ENCODE data around the gene TOMM40L. TPM values are rescaled to one million over a fixed set of nuclear protein-coding genes. Genes with fewer than 3 reads are reported as not detected.

The TOMM40L gene
- total RNA-seq, 5 donors from 2014 or later (not counting 1 experiment from before 2014, with no cell fraction given), result 6.3 to 12.2 (median 11.0) TPM

GRCh38 chr1:161216945-161217712 lies 8.7 kb upstream of the TOMM40L start:
- Histone ChIP-seq H3K9me3 (no peaks in the 10 kb centered on the region), H3K27me3 (replicated peaks in 1 of 2; ENCODE audit: control insufficient read depth in 2 of 2, extremely low read depth in 1 of 2, insufficient read depth in 2 of 2, low read length in 1 of 2) (no peaks in the 10 kb centered on the region), H3K4me1 (ENCODE audit: control insufficient read depth in 1 of 2, extremely low read depth in 1 of 2, insufficient read depth in 2 of 2, low read length in 2 of 2) (peaks cover 21 to 29% of the 10 kb centered on the region in 2 experiments), H3K36me3 (ENCODE audit: control insufficient read depth in 2 of 2, extremely low read depth in 1 of 2, insufficient read depth in 1 of 2, low read length in 1 of 2) (peaks cover 0 to 24% of the 10 kb centered on the region in 2 donors), H3K4me3 (ENCODE audit: control insufficient read depth in 1 of 2, extremely low read depth in 1 of 2, low read length in 1 of 2) (no peak overlapping the region), H3K27ac (ENCODE audit: low read length) (no peak overlapping the region)
- H3K4me3 Mint-ChIP-seq, result peak overlapping the region; percentile 40 to 69 (median 52)
- H3K27me3 Mint-ChIP-seq, result no peaks in the 10 kb centered on the region
- peaks cover 49 to 57% (median 54%) of the 10 kb centered on the region in 3 donors for H3K4me1 Mint-ChIP-seq
- POLR2A ChIA-PET, result interaction anchor here in 1 of 2 donors (0.6 to 0.7 kb wide), 2 partner anchors 9 to 41 kb away, joined by 3 to 9 read pairs; partner anchors contain the start of genes PCP4L1 and TOMM40L
- peak overlapping the region; percentile 94 to 97 for H3K27ac Mint-ChIP-seq
- CTCF ChIA-PET, result interaction anchor here in 1 of 2 donors (0.8 to 1.3 kb wide), 4 partner anchors 8 to 11 kb away, joined by 3 to 5 read pairs (median 4); partner anchors contain the start of gene TOMM40L
- DNase-seq (no peak), ATAC-seq (replicated peaks in 1 of 4) (no peak)
- no peaks in the 10 kb centered on the region for H3K9me3 Mint-ChIP-seq
- WGBS (ENCODE audit: insufficient coverage), result 75% methylated on average over 6 of the region's 7 CpGs
- peaks cover 28% of the 10 kb centered on the region for H3K36me3 Mint-ChIP-seq

- no peak for DNase-seq
- peaks cover 21 to 29% of the 10 kb centered on the region in 2 experiments for H3K4me1 ChIP-seq (ENCODE audit: control insufficient read depth in 1 of 2, extremely low read depth in 1 of 2, insufficient read depth in 2 of 2, low read length in 2 of 2)
- 69% methylated on average over 3 of the region's 6 CpGs for WGBS (ENCODE audit: insufficient coverage)
- peaks cover 0 to 18% of the 10 kb centered on the region in 2 donors for H3K36me3 ChIP-seq (ENCODE audit: control insufficient read depth in 2 of 2, extremely low read depth in 1 of 2, insufficient read depth in 1 of 2, low read length in 1 of 2)
- H3K4me3 Mint-ChIP-seq, result peak overlapping the region in 2 of 3 donors; percentile 45 to 69
- no peak overlapping the region for H3K4me3 ChIP-seq (ENCODE audit: control insufficient read depth in 1 of 2, extremely low read depth in 1 of 2, low read length in 1 of 2)
- CTCF ChIA-PET, result interaction anchor here in 1 of 2 donors (0.6 to 1.3 kb wide), 4 partner anchors 8 to 32 kb away, joined by 3 to 4 read pairs (median 3); partner anchors contain the start of gene TOMM40L
- H3K4me1 Mint-ChIP-seq, result peaks cover 49 to 60% (median 55%) of the 10 kb centered on the region in 3 donors
- H3K9me3 Mint-ChIP-seq, result no peaks in the 10 kb centered on the region
- H3K27ac Mint-ChIP-seq, result peak overlapping the region; percentile 94 to 97
- no peaks in the 10 kb centered on the region for H3K27me3 ChIP-seq (replicated peaks in 1 of 2; ENCODE audit: control insufficient read depth in 2 of 2, extremely low read depth in 1 of 2, insufficient read depth in 2 of 2, low read length in 1 of 2)
- H3K9me3 ChIP-seq, result no peaks in the 10 kb centered on the region
- peak overlapping the region; percentile 20 for H3K27ac ChIP-seq (ENCODE audit: low read length)
- no peaks in the 10 kb centered on the region for H3K27me3 Mint-ChIP-seq
- no peak for ATAC-seq (replicated peaks in 1 of 4)
- POLR2A ChIA-PET, result interaction anchor here (0.6 kb wide), 2 partner anchors 41 to 53 kb away, joined by 4 to 9 read pairs; partner anchors contain the start of gene PCP4L1 (in 1 of the 2)
- H3K36me3 Mint-ChIP-seq, result peaks cover 22% of the 10 kb centered on the region
Measured at GRCh38 chr1:161217831-161218230, 8.0 kb upstream of the TOMM40L start.

GRCh38 chr1:161218301-161219077 lies 7.4 kb upstream of the TOMM40L start:
- Histone ChIP-seq H3K27me3 (replicated peaks in 1 of 2; ENCODE audit: control insufficient read depth in 2 of 2, extremely low read depth in 1 of 2, insufficient read depth in 2 of 2, low read length in 1 of 2) (no peaks in the 10 kb centered on the region), H3K9me3 (no peaks in the 10 kb centered on the region), H3K4me3 (ENCODE audit: control insufficient read depth in 1 of 2, extremely low read depth in 1 of 2, low read length in 1 of 2) (no peak overlapping the region), H3K27ac (ENCODE audit: low read length) (peak overlapping the region; percentile 20), H3K4me1 (ENCODE audit: control insufficient read depth in 1 of 2, extremely low read depth in 1 of 2, insufficient read depth in 2 of 2, low read length in 2 of 2) (peaks cover 21 to 29% of the 10 kb centered on the region in 2 experiments), H3K36me3 (ENCODE audit: control insufficient read depth in 2 of 2, extremely low read depth in 1 of 2, insufficient read depth in 1 of 2, low read length in 1 of 2) (peaks cover 0 to 11% of the 10 kb centered on the region in 2 donors)
- WGBS (ENCODE audit: insufficient coverage), result 65% methylated on average over 2 of the region's 8 CpGs
- Mint-ChIP-seq H3K4me3 (peak overlapping the region in 2 of 3 donors; percentile 18 to 69), H3K4me1 (peaks cover 49 to 60% (median 55%) of the 10 kb centered on the region in 3 donors), H3K9me3 (no peaks in the 10 kb centered on the region), H3K27ac (peak overlapping the region; percentile 94 to 97), H3K36me3 (peaks cover 16% of the 10 kb centered on the region), H3K27me3 (no peaks in the 10 kb centered on the region)
- ChIA-PET POLR2A (interaction anchor here in 1 of 2 donors (0.5 to 0.6 kb wide), 3 partner anchors 10 to 53 kb away, joined by 3 to 4 read pairs (median 3); no protein-coding TSS in a partner anchor), CTCF (interaction anchor here in 1 of 2 donors (0.5 to 1.3 kb wide), 4 partner anchors 9 to 87 kb away, joined by 3 to 4 read pairs (median 4); partner anchors contain the start of gene PPOX)
- DNase-seq, result peak in 1 of 35 experiments; percentile 20
- ATAC-seq (replicated peaks in 1 of 4), result peak; percentile 47 to 72 (median 62)

- H3K27ac ChIP-seq (ENCODE audit: low read length), result no peak overlapping the region
- peaks cover 21 to 29% of the 10 kb centered on the region in 2 experiments for H3K4me1 ChIP-seq (ENCODE audit: control insufficient read depth in 1 of 2, extremely low read depth in 1 of 2, insufficient read depth in 2 of 2, low read length in 2 of 2)
- no peaks in the 10 kb centered on the region for H3K9me3 Mint-ChIP-seq
Measured at GRCh38 chr1:161219078-161219892, 6.6 kb upstream of the TOMM40L start.

GRCh38 chr1:161220002-161220401 lies 5.9 kb upstream of the TOMM40L start:
- H3K36me3 ChIP-seq (ENCODE audit: control insufficient read depth in 2 of 2, extremely low read depth in 1 of 2, insufficient read depth in 1 of 2, low read length in 1 of 2), result no peaks in the 10 kb centered on the region
- CTCF ChIA-PET, result interaction anchor here (0.7 to 1.6 kb wide), 4 partner anchors 9 to 119 kb away, joined by 3 to 6 read pairs (median 3); no protein-coding TSS in a partner anchor
- H3K9me3 Mint-ChIP-seq, result no peaks in the 10 kb centered on the region
- no peak overlapping the region for H3K4me3 Mint-ChIP-seq
- WGBS (ENCODE audit: insufficient coverage), result 76% methylated on average over 3 of the region's 5 CpGs
- H3K27ac ChIP-seq (ENCODE audit: low read length), result no peak overlapping the region
- peaks cover 21 to 29% of the 10 kb centered on the region in 2 experiments for H3K4me1 ChIP-seq (ENCODE audit: control insufficient read depth in 1 of 2, extremely low read depth in 1 of 2, insufficient read depth in 2 of 2, low read length in 2 of 2)
- ATAC-seq (replicated peaks in 1 of 4), result no peak
- POLR2A ChIA-PET, result interaction anchor here in 1 of 2 donors (0.8 kb wide), 1 partner anchor 54 kb away, joined by 3 read pairs; the partner anchor contains the start of gene PPOX
- no peaks in the 10 kb centered on the region for H3K27me3 Mint-ChIP-seq
- peaks cover 3% of the 10 kb centered on the region for H3K36me3 Mint-ChIP-seq
- H3K4me3 ChIP-seq (ENCODE audit: control insufficient read depth in 1 of 2, extremely low read depth in 1 of 2, low read length in 1 of 2), result no peak overlapping the region
- no peak for DNase-seq
- H3K9me3 ChIP-seq, result no peaks in the 10 kb centered on the region
- no peaks in the 10 kb centered on the region for H3K27me3 ChIP-seq (replicated peaks in 1 of 2; ENCODE audit: control insufficient read depth in 2 of 2, extremely low read depth in 1 of 2, insufficient read depth in 2 of 2, low read length in 1 of 2)
- H3K27ac Mint-ChIP-seq, result peak overlapping the region; percentile 94 to 97
- peaks cover 47 to 60% (median 56%) of the 10 kb centered on the region in 3 donors for H3K4me1 Mint-ChIP-seq

More at GRCh38 chr1:161219078-161219892, 6.6 kb upstream of the TOMM40L start:
- no peaks in the 10 kb centered on the region for H3K27me3 ChIP-seq (replicated peaks in 1 of 2; ENCODE audit: control insufficient read depth in 2 of 2, extremely low read depth in 1 of 2, insufficient read depth in 2 of 2, low read length in 1 of 2)
- WGBS (ENCODE audit: insufficient coverage), result 86% methylated on average over 1 of the region's 5 CpGs
- peak overlapping the region in 1 of 3 donors; percentile 69 for H3K4me3 Mint-ChIP-seq
- no peak for DNase-seq
- H3K27ac Mint-ChIP-seq, result peak overlapping the region; percentile 94 to 97
- no peak for ATAC-seq (replicated peaks in 1 of 4)
- POLR2A ChIA-PET, result interaction anchor here in 1 of 2 donors (0.5 to 0.8 kb wide), 3 partner anchors 11 to 53 kb away, joined by 3 read pairs; partner anchors contain the start of gene PPOX
- H3K27me3 Mint-ChIP-seq, result no peaks in the 10 kb centered on the region
- H3K4me3 ChIP-seq (ENCODE audit: control insufficient read depth in 1 of 2, extremely low read depth in 1 of 2, low read length in 1 of 2), result no peak overlapping the region
- CTCF ChIA-PET, result interaction anchor here (0.5 to 1.6 kb wide), 5 partner anchors 8 to 87 kb away, joined by 3 to 6 read pairs (median 3); partner anchors contain the start of gene PPOX (in 1 of the 2)
- H3K4me1 Mint-ChIP-seq, result peaks cover 49 to 65% (median 58%) of the 10 kb centered on the region in 3 donors
- peaks cover 8% of the 10 kb centered on the region for H3K36me3 Mint-ChIP-seq
- H3K36me3 ChIP-seq (ENCODE audit: control insufficient read depth in 2 of 2, extremely low read depth in 1 of 2, insufficient read depth in 1 of 2, low read length in 1 of 2), result peaks cover 0 to 3% of the 10 kb centered on the region in 2 donors
- H3K9me3 ChIP-seq, result no peaks in the 10 kb centered on the region

All from T-cell (primary cell).